ENCODE measurements around the gene CPT2.

CPT2 gene

DNA sequence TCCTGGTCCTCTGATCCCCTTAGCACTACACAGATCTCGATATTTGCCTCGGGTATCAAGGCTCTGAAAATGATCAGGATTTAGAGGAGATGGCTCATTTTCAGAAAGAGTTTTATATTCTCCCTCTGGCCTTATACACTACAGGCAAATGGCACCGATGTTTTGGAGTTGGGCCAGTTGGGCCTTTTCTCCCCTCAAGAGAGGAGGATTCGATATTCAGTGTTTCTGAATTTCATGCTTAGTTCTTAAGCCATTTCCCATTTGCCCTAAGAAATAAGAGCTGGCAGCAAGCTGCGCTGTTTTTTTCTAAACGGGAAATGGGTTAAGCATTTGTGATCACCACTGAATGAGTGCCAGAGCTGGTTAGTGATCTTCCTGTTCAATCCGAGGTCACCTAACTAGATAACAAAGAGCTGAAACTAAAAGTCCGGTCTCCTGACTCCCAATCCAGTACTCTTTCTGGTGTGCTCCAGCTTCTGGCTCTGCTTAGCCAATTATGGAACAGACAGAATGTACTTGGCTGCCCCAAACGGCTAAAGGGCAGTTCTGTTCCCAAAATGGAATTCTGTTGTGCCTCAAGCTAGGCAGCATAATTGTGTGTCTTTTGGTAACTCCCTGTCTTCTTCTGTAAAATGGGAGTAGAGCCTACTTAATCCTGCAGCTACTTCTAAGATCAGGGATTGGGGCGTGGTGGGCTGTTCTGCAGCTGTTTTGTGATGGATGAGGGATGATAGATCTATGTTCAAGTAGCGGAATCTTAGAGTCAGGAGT is 1.2 kb upstream of the CPT2 start:
- ChIA-PET POLR2A (interaction anchor here (1.5 kb wide), 1 partner anchor 274 kb away, joined by 5 read pairs; the partner anchor contains the start of gene ECHDC2), CTCF (interaction anchor here (0.6 to 2.4 kb wide), 6 partner anchors 9 to 135 kb away, joined by 3 to 19 read pairs (median 5); no protein-coding TSS in a partner anchor)
- TF ChIP-seq, protein P1, sequence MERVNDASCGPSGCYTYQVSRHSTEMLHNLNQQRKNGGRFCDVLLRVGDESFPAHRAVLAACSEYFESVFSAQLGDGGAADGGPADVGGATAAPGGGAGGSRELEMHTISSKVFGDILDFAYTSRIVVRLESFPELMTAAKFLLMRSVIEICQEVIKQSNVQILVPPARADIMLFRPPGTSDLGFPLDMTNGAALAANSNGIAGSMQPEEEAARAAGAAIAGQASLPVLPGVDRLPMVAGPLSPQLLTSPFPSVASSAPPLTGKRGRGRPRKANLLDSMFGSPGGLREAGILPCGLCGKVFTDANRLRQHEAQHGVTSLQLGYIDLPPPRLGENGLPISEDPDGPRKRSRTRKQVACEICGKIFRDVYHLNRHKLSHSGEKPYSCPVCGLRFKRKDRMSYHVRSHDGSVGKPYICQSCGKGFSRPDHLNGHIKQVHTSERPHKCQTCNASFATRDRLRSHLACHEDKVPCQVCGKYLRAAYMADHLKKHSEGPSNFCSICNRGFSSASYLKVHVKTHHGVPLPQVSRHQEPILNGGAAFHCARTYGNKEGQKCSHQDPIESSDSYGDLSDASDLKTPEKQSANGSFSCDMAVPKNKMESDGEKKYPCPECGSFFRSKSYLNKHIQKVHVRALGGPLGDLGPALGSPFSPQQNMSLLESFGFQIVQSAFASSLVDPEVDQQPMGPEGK (tag by site-specific recombination; IDR thresholded peaks at IDR 0.05) = no peak
- TF ChIP-seq, protein P2, sequence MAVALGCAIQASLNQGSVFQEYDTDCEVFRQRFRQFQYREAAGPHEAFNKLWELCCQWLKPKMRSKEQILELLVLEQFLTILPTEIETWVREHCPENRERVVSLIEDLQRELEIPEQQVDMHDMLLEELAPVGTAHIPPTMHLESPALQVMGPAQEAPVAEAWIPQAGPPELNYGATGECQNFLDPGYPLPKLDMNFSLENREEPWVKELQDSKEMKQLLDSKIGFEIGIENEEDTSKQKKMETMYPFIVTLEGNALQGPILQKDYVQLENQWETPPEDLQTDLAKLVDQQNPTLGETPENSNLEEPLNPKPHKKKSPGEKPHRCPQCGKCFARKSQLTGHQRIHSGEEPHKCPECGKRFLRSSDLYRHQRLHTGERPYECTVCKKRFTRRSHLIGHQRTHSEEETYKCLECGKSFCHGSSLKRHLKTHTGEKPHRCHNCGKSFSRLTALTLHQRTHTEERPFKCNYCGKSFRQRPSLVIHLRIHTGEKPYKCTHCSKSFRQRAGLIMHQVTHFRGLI (tag by site-specific recombination; IDR thresholded peaks at IDR 0.05) = no peak
- no peak for TF ChIP-seq ZNF175 (tag by site-specific recombination; IDR thresholded peaks at IDR 0.05)
- TF ChIP-seq ZNF174 (tag by site-specific recombination; IDR thresholded peaks at IDR 0.05) = no peak
- TF ChIP-seq, protein P3, sequence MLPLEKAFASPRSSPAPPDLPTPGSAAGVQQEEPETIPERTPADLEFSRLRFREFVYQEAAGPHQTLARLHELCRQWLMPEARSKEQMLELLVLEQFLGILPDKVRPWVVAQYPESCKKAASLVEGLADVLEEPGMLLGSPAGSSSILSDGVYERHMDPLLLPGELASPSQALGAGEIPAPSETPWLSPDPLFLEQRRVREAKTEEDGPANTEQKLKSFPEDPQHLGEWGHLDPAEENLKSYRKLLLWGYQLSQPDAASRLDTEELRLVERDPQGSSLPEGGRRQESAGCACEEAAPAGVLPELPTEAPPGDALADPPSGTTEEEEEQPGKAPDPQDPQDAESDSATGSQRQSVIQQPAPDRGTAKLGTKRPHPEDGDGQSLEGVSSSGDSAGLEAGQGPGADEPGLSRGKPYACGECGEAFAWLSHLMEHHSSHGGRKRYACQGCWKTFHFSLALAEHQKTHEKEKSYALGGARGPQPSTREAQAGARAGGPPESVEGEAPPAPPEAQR (tag by site-specific recombination; IDR thresholded peaks at IDR 0.05) = no peak
- TF ChIP-seq, protein P4, sequence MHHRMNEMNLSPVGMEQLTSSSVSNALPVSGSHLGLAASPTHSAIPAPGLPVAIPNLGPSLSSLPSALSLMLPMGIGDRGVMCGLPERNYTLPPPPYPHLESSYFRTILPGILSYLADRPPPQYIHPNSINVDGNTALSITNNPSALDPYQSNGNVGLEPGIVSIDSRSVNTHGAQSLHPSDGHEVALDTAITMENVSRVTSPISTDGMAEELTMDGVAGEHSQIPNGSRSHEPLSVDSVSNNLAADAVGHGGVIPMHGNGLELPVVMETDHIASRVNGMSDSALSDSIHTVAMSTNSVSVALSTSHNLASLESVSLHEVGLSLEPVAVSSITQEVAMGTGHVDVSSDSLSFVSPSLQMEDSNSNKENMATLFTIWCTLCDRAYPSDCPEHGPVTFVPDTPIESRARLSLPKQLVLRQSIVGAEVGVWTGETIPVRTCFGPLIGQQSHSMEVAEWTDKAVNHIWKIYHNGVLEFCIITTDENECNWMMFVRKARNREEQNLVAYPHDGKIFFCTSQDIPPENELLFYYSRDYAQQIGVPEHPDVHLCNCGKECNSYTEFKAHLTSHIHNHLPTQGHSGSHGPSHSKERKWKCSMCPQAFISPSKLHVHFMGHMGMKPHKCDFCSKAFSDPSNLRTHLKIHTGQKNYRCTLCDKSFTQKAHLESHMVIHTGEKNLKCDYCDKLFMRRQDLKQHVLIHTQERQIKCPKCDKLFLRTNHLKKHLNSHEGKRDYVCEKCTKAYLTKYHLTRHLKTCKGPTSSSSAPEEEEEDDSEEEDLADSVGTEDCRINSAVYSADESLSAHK (tag by site-specific recombination; IDR thresholded peaks at IDR 0.05) = no peak
- TF ChIP-seq SP3 (tag by site-specific recombination; IDR thresholded peaks at IDR 0.05) = no peak
- TF ChIP-seq BCL11A (tag by site-specific recombination; IDR thresholded peaks at IDR 0.05; ENCODE audit: low read depth) = no peak
- TF ChIP-seq, protein P5, sequence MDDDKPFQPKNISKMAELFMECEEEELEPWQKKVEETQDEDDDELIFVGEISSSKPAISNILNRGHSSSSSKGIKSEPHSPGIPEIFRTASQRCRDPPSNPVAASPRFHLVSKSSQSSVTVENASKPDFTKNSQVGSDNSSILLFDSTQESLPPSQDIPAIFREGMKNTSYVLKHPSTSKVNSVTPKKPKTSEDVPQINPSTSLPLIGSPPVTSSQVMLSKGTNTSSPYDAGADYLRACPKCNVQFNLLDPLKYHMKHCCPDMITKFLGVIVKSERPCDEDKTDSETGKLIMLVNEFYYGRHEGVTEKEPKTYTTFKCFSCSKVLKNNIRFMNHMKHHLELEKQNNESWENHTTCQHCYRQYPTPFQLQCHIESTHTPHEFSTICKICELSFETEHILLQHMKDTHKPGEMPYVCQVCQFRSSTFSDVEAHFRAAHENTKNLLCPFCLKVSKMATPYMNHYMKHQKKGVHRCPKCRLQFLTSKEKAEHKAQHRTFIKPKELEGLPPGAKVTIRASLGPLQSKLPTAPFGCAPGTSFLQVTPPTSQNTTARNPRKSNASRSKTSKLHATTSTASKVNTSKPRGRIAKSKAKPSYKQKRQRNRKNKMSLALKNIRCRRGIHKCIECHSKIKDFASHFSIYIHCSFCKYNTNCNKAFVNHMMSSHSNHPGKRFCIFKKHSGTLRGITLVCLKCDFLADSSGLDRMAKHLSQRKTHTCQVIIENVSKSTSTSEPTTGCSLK (tag by site-specific recombination; IDR thresholded peaks at IDR 0.05) = no peak
- TF ChIP-seq ZFP41 (tag by site-specific recombination; IDR thresholded peaks at IDR 0.05; ENCODE audit: borderline replicate concordance) = no peak
- TF ChIP-seq SCRT1 (tag by site-specific recombination; IDR thresholded peaks at IDR 0.05; ENCODE audit: borderline replicate concordance) = no peak
- TF ChIP-seq, protein P6, sequence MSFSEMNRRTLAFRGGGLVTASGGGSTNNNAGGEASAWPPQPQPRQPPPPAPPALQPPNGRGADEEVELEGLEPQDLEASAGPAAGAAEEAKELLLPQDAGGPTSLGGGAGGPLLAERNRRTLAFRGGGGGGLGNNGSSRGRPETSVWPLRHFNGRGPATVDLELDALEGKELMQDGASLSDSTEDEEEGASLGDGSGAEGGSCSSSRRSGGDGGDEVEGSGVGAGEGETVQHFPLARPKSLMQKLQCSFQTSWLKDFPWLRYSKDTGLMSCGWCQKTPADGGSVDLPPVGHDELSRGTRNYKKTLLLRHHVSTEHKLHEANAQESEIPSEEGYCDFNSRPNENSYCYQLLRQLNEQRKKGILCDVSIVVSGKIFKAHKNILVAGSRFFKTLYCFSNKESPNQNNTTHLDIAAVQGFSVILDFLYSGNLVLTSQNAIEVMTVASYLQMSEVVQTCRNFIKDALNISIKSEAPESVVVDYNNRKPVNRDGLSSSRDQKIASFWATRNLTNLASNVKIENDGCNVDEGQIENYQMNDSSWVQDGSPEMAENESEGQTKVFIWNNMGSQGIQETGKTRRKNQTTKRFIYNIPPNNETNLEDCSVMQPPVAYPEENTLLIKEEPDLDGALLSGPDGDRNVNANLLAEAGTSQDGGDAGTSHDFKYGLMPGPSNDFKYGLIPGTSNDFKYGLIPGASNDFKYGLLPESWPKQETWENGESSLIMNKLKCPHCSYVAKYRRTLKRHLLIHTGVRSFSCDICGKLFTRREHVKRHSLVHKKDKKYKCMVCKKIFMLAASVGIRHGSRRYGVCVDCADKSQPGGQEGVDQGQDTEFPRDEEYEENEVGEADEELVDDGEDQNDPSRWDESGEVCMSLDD (tag by site-specific recombination; IDR thresholded peaks at IDR 0.05) = no peak
- TF ChIP-seq, protein P7, sequence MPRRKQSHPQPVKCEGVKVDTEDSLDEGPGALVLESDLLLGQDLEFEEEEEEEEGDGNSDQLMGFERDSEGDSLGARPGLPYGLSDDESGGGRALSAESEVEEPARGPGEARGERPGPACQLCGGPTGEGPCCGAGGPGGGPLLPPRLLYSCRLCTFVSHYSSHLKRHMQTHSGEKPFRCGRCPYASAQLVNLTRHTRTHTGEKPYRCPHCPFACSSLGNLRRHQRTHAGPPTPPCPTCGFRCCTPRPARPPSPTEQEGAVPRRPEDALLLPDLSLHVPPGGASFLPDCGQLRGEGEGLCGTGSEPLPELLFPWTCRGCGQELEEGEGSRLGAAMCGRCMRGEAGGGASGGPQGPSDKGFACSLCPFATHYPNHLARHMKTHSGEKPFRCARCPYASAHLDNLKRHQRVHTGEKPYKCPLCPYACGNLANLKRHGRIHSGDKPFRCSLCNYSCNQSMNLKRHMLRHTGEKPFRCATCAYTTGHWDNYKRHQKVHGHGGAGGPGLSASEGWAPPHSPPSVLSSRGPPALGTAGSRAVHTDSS (tag by site-specific recombination; IDR thresholded peaks at IDR 0.05) = no peak
- no peak for TF ChIP-seq ZIC2 (tag by site-specific recombination; IDR thresholded peaks at IDR 0.05)
- TF ChIP-seq KLF1 (tag by site-specific recombination; IDR thresholded peaks at IDR 0.05) = no peak
- TF ChIP-seq ZNF670 (tag by site-specific recombination; IDR thresholded peaks at IDR 0.05; ENCODE audit: low read depth) = no peak
- TF ChIP-seq ZNF23 (tag by site-specific recombination; IDR thresholded peaks at IDR 0.05; ENCODE audit: borderline replicate concordance) = no peak
- no peak for TF ChIP-seq ZNF335 (tag by site-specific recombination; conservative IDR thresholded peaks at IDR 0.05)
- TF ChIP-seq ZNF391 (tag by site-specific recombination; IDR thresholded peaks at IDR 0.05; ENCODE audit: borderline replicate concordance, low read depth) = no peak
- Histone ChIP-seq H3K36me3 (ENCODE audit: control insufficient read depth in 2 of 2, insufficient read depth in 1 of 2, low read length in 2 of 2) (peaks cover 0 to 7% of the 10 kb centered on the region in 2 experiments; a peak in 1 of 3 replicates), H3K9me3 (ENCODE audit: control insufficient read depth, insufficient read depth, low read depth, low read length) (no peaks in the 10 kb centered on the region), H3K27ac (ENCODE audit: extremely low read depth, low read depth, low read length) (no peak overlapping the region), H3K4me3 (ENCODE audit: low read depth, low read length) (no peak overlapping the region), H3K4me1 (ENCODE audit: control insufficient read depth, insufficient read depth, low read length) (peaks cover 4% of the 10 kb centered on the region; the same call in 1 of the 2 replicates)
